B cell (primary cell): ENCODE results near the gene IFT88. TPM values are rescaled to one million over a fixed set of nuclear protein-coding genes. Genes with fewer than 3 reads are reported as not detected.

Experiments
- ATAC-seq: fragments of 200-7000 bp; cut with Tn5 transposase; one replicate; pipeline ENCODE4 v1.10.0; 2021; ENCODE audit warnings: low read depth, mild to moderate bottlenecking, moderate number of reproducible peaks, moderate library complexity
- CTCF ChIA-PET: fragments of 350-600 bp; sonication (Branson Sonifier 250); formaldehyde crosslinking; loops from one replicate; lab custom pipeline; 2021; ENCODE audit warnings: antibody characterized with exemption, inconsistent platforms; lab: Charles Lee
- POLR2A ChIA-PET: fragments of 350-600 bp; sonication (Branson Sonifier 250); formaldehyde crosslinking; loops from one replicate; lab custom pipeline; 2021; ENCODE audit warnings: antibody characterized with exemption; lab: Charles Lee
- DNase-seq: peaks from one replicate; pipeline ENCODE4 v3.0.0; 2013
- H2AFZ ChIP-seq: 2 replicates; pipeline ENCODE4 v1.6.1; 2012; ENCODE audit warnings: mild to moderate bottlenecking, low read depth, low read length; ENCODE audit not compliant: insufficient read depth, poor library complexity, severe bottlenecking
- H3K27ac ChIP-seq, 2 donors: 1 replicate in 1 of 2; 2 replicates in 1 of 2; pipeline ENCODE4 v1.5.1; 2012 to 2013; ENCODE audit warnings: low read length in 2 of 2, mild to moderate bottlenecking in 2 of 2, moderate library complexity in 1 of 2
- H3K27me3 ChIP-seq, 4 experiments: fragments of 200-600 bp in 1 of 4; sonication (generic) in 1 of 4; replicated peaks in 1 of 4; 1 replicate in 2 of 4; 2 replicates in 2 of 4; pipeline versions ENCODE4 v1.6.1 to v1.7.0; 2013 to 2016; ENCODE audit warnings: low read length in 3 of 4, mild to moderate bottlenecking in 2 of 4, mixed read lengths in 1 of 4, moderate library complexity in 1 of 4; ENCODE audit not compliant: insufficient read depth in 4 of 4, control insufficient read depth in 3 of 4; ENCODE audit errors: control extremely low read depth in 1 of 4
- H3K36me3 ChIP-seq, 2 experiments: replicated peaks in 1 of 2; 1 replicate in 1 of 2; 2 replicates in 1 of 2; pipeline versions ENCODE4 v1.6.1 to v1.7.1; 2013; ENCODE audit warnings: low read length in 1 of 2; ENCODE audit not compliant: insufficient read depth in 2 of 2, control insufficient read depth in 1 of 2; ENCODE audit errors: control extremely low read depth in 1 of 2, extremely low read depth in 1 of 2
- H3K4me1 ChIP-seq, 2 donors: fragments of 200-600 bp in 1 of 2; sonication (generic) in 1 of 2; 1 replicate in 1 of 2; 2 replicates in 1 of 2; pipeline versions ENCODE4 v1.5.1 to v1.6.1; 2013 to 2017; ENCODE audit warnings: low read length in 2 of 2; ENCODE audit not compliant: control insufficient read depth in 2 of 2, insufficient read depth in 2 of 2
- H3K4me2 ChIP-seq: replicated peaks from 2 replicates; pipeline ENCODE3; 2012; ENCODE audit warnings: mild to moderate bottlenecking, low read depth, low read length; ENCODE audit not compliant: poor library complexity, severe bottlenecking
- H3K4me3 ChIP-seq, 5 experiments: fragments of 200-600 bp in 1 of 5; sonication (generic) in 1 of 5; 1 replicate in 3 of 5; 2 replicates in 2 of 5; pipeline versions ENCODE4 v1.5.1 to v1.7.0; 2011 to 2016; ENCODE audit warnings: low read length in 4 of 5, mild to moderate bottlenecking in 4 of 5, low read depth in 2 of 5, control low read depth in 1 of 5, moderate library complexity in 1 of 5; ENCODE audit not compliant: insufficient read depth in 1 of 5; ENCODE audit errors: control extremely low read depth in 1 of 5, extremely low read depth in 1 of 5
- H3K79me2 ChIP-seq: fragments of 200-600 bp; sonication (generic); one replicate; pipeline ENCODE4 v1.6.0; 2016; ENCODE audit warnings: low read length; ENCODE audit not compliant: control insufficient read depth, insufficient read depth
- H3K9ac ChIP-seq: fragments of 200-600 bp; sonication (generic); 2 replicates; pipeline ENCODE4 v1.6.1; 2017; ENCODE audit warnings: mild to moderate bottlenecking, low read length, moderate library complexity
- H3K9me3 ChIP-seq, 3 donors: one replicate each; pipeline versions ENCODE4 v1.6.1 to v1.7.1; 2013; ENCODE audit warnings: low read length in 2 of 3; ENCODE audit not compliant: control insufficient read depth in 2 of 3, insufficient read depth in 1 of 3; ENCODE audit errors: control extremely low read depth in 1 of 3
- H4K20me1 ChIP-seq: 2 replicates; pipeline ENCODE4 v1.6.0; 2012; ENCODE audit warnings: mild to moderate bottlenecking, low read length; ENCODE audit not compliant: insufficient read depth, control insufficient read depth, poor library complexity, severe bottlenecking
- H3K27ac Mint-ChIP-seq: one replicate; pipeline ENCODE4 v1.8.0; 2021; ENCODE audit warnings: mixed read lengths
- H3K27me3 Mint-ChIP-seq: one replicate; pipeline ENCODE4 v1.8.0; 2021; ENCODE audit warnings: mixed read lengths
- H3K4me1 Mint-ChIP-seq: one replicate; pipeline ENCODE4 v1.8.0; 2021; ENCODE audit warnings: mixed read lengths
- H3K4me3 Mint-ChIP-seq: one replicate; pipeline ENCODE4 v1.8.0; 2021; ENCODE audit warnings: mixed read lengths
- H3K9me3 Mint-ChIP-seq: one replicate; pipeline ENCODE4 v1.8.0; 2022; ENCODE audit warnings: mixed read lengths; ENCODE audit not compliant: insufficient read depth
- EZH2 ChIP-seq: IDR thresholded peaks from 2 replicates; pipeline ENCODE4 v1.6.1; 2012; ENCODE audit warnings: borderline replicate concordance, low read depth, mild to moderate bottlenecking, moderate library complexity, low read length; ENCODE audit not compliant: insufficient read depth, poor library complexity, severe bottlenecking
- WGBS: methylation state at CpG from one replicate; pipeline ENCODE4 v1.1.5; 2013; ENCODE audit warnings: missing lambda C conversion rate; ENCODE audit not compliant: insufficient coverage; 5-methylcytosine and 5-hydroxymethylcytosine counted together
- intact Hi-C: fragments of 100-400 bp; cut with micrococcal nuclease; formaldehyde crosslinking; loops from one replicate; pipeline ENCODE4 v1.10.0; 2022
- polyA plus RNA-seq: library from polyadenylated mRNA; depleted of rRNA; stranded (reverse); fragments of >200 nt; gene quantifications from 2 replicates; pipeline ENCODE4 v1.2.3, GENCODE V29; 2012
- total RNA-seq, 2 donors: library from RNA; stranded (reverse); fragments of 120-200 nt in 1 of 2; gene quantifications; 1 replicate in 1 of 2; 2 replicates in 1 of 2; pipeline versions ENCODE4 v1.2.3 to v1.2.4, GENCODE V29; 2013 to 2022
- TF ChIP-seq, protein P1 (sequence below): fragments of 200-600 bp; IDR thresholded peaks from one replicate; pipeline ENCODE4 v1.8.0; 2022; ENCODE audit warnings: antibody characterized with exemption, mild to moderate bottlenecking

IFT88 gene
- total and polyA plus RNA-seq, 2 donors (not counting 1 experiment from before 2014, with no cell fraction given): 8.0 to 23.3 TPM

DNA sequence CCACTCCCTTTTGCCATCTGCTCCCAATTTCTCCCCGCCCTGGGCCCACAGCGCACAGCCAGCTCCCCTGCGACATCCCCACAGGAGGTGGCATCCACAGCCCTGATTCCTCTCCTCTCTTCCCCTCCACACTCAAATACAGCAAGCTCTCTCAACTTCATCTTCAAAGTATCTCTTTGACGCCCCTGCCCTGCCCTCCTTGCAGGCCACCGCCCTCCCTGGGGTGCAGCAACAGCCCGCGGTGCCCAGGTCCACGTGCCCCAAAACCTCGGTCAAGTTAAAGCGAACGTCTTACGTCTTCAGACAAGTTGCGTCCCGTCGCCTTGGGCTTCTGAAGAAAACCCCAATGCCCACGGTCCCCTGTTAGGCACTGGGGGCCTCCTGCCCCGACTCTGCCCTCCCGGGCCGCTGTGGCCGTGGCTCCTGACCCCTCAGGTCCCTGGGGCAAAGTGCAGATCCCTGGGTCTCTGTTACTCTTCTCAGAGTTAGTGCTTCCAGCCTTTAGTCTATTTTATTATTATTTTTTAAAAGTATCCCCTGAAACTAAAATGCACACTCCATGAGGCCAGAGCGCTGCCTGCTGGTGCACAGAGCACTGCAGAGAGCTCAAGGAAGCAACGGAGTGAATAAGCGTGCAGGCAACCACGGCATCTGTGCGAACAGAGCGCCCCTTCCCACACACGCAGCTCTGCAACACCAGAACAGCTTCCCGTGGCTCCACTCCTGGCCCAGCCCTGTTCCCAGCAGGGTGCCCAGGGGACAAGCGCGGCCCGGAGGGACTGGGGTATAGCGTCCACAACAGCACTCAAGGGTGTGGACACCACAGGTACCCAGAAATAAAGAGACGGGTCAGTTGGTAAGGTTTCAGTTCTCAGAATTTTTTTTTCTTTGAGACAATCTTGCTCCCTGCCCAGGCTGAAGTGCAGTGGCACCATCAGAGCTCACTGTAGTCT is 163.0 kb downstream of the IFT88 start:
- ChIA-PET POLR2A (no interaction called here), CTCF (no interaction called here)
- Histone ChIP-seq H3K9ac (no peak overlapping the region), H2AFZ (no peak overlapping the region), H3K79me2 (no peaks in the 10 kb centered on the region), H3K4me2 (no peak overlapping the region), H3K27ac (no peak overlapping the region), H3K27me3 (no peaks in the 10 kb centered on the region), H4K20me1 (no peaks in the 10 kb centered on the region), H3K36me3 (no peaks in the 10 kb centered on the region), H3K4me1 (no peaks in the 10 kb centered on the region), H3K9me3 (peaks cover 0 to 2% (median 0%) of the 10 kb centered on the region in 3 donors), H3K4me3 (no peak overlapping the region)
- no peak overlapping the region for H3K27ac Mint-ChIP-seq
- no peak overlapping the region for H3K4me3 Mint-ChIP-seq
- H3K27me3 Mint-ChIP-seq: no peaks in the 10 kb centered on the region
- H3K9me3 Mint-ChIP-seq: no peaks in the 10 kb centered on the region
- intact Hi-C loops: no loop called here
- DNase-seq (no peak), ATAC-seq (no peak)
- WGBS: 93% methylated on average over 26 of the region's 33 CpGs
- TF ChIP-seq, protein P1, sequence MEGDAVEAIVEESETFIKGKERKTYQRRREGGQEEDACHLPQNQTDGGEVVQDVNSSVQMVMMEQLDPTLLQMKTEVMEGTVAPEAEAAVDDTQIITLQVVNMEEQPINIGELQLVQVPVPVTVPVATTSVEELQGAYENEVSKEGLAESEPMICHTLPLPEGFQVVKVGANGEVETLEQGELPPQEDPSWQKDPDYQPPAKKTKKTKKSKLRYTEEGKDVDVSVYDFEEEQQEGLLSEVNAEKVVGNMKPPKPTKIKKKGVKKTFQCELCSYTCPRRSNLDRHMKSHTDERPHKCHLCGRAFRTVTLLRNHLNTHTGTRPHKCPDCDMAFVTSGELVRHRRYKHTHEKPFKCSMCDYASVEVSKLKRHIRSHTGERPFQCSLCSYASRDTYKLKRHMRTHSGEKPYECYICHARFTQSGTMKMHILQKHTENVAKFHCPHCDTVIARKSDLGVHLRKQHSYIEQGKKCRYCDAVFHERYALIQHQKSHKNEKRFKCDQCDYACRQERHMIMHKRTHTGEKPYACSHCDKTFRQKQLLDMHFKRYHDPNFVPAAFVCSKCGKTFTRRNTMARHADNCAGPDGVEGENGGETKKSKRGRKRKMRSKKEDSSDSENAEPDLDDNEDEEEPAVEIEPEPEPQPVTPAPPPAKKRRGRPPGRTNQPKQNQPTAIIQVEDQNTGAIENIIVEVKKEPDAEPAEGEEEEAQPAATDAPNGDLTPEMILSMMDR: no peak
- TF ChIP-seq EZH2: no peak
- no peaks in the 10 kb centered on the region for H3K4me1 Mint-ChIP-seq

DNA sequence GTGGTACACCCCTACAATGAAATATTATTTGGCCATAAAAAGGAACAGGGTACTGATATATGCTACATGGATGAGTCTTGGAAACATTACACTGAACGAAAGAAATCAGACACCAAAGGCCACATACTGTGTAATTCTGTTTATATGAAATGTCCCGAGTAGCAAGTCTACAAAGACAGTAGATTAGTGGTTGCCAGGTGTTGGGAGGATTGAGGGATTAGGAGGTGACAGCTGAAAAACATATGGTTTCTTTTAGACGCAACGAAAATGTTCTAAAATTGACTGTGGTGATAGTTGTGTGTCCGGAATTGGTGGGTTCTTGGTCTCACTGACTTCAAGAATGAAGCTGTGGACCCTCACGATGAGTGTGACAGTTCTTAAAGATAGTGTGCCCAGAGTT is 171.7 kb downstream of the IFT88 start:
- no peak overlapping the region for H3K27ac ChIP-seq
- TF ChIP-seq EZH2: no peak
- TF ChIP-seq, protein P1: no peak

More for the DNA sequence above, 171.7 kb downstream of the IFT88 start:
- Histone ChIP-seq H3K9ac (no peak overlapping the region), H3K9me3 (peaks cover 0 to 11% (median 0%) of the 10 kb centered on the region in 3 donors), H3K4me2 (no peak overlapping the region), H3K4me1 (no peaks in the 10 kb centered on the region), H3K36me3 (no peaks in the 10 kb centered on the region), H3K27me3 (no peaks in the 10 kb centered on the region), H3K4me3 (no peak overlapping the region), H4K20me1 (no peaks in the 10 kb centered on the region), H3K79me2 (no peaks in the 10 kb centered on the region), H2AFZ (no peak overlapping the region)
- ChIA-PET POLR2A (no interaction called here), CTCF (no interaction called here)
- no peaks in the 10 kb centered on the region for H3K9me3 Mint-ChIP-seq
- H3K27ac Mint-ChIP-seq: no peak overlapping the region
- ATAC-seq (no peak), DNase-seq (no peak)
- 98% methylated on average over 6 of the region's 6 CpGs for WGBS
- intact Hi-C loops: no loop called here
- no peaks in the 10 kb centered on the region for H3K4me1 Mint-ChIP-seq
- H3K4me3 Mint-ChIP-seq: no peak overlapping the region
- H3K27me3 Mint-ChIP-seq: no peaks in the 10 kb centered on the region
